ENCODE results near the gene NAB2.

Gene NAB2

DNA sequence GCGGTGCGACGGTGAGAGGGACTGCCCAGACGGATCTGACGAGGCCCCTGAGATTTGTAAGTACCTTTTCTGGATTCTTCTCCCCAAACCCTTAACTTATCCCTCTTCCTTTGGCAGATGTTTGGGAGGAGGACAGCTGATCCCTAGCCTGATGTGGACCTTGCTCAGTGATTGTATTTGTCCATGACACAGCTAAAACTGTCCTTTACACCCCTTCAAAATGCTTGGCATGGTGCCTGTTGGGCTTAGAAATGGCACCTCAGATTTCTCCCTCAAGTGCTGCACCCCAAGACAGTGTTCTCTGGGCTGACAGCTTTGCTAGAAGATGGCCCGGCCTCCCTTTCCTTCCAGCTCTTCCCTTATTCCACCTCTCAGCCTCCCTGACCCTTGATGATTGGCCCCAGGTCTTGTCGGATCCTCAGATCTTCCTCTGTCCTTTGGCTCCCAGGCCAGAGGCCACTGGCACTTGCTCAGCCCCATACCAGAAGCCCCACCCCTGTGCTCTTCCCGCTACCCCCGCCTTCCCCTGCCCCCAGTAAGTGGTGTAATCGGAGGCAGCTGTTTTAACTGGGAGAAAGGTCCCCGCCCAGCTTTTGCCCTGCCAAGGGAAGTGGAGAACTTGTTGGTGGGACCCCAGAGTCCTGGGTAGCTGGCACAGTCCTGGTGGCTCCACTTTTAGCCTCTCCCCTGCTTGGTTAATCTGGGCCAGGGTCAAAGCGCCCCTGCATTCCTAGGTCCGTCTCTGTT is 49.8 kb downstream of the NAB2 start:
- FAIRE-seq, result no peak

DNA sequence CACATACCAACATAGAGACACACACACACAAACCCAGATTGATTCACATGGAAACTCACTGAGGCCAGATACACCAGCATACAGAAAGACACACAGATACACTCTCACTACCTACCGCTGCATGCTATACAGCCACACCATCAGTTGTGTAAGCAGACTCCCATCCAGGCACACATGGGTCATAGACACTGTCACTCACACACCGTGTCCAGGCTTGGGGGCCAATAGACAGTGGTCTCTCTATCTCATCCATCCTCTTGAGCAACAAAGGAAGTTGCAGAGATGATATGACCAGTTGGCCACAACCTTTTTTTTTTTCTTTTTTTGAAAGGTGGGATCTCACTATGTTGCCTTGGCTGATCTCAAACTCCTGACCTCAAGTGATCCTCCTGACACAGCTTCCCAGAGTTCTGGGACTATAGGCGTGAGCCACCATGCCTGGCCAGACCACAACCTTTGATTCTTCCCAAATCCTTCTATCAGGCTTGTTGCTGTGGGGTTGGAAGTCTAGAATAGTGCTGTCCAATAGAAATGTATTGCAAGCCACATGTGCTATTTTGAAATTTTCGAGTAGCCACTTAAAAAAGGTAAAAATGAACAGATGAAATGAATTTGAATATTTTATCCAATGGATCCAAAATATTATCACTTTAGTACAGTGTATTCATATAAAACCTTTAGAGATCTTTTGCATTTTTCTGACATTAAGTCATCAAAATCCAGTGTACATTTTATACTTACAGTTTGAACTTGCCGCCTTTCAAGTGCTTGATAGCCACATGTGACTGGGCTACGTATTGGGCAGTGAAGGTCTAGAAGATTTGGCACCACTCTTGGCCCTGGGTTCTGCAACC is 51.1 kb downstream of the NAB2 start:
- no peak for FAIRE-seq

DNA sequence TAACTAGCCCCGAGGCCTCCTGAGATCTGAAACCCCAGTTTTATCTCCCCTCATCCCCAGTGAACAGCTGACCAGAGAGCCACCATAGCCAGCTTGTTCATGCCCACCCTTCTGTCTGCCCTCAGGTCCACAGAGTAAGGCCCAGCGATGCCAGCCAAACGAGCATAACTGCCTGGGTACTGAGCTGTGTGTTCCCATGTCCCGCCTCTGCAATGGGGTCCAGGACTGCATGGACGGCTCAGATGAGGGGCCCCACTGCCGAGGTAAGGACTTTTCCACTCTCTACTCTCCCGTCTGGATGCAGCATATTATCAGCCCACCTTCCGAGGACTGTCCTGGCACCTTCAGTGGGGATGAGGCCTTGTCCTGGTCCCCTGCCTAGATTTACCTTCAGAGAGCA is 52.3 kb downstream of the NAB2 start:
- no peak for FAIRE-seq

DNA sequence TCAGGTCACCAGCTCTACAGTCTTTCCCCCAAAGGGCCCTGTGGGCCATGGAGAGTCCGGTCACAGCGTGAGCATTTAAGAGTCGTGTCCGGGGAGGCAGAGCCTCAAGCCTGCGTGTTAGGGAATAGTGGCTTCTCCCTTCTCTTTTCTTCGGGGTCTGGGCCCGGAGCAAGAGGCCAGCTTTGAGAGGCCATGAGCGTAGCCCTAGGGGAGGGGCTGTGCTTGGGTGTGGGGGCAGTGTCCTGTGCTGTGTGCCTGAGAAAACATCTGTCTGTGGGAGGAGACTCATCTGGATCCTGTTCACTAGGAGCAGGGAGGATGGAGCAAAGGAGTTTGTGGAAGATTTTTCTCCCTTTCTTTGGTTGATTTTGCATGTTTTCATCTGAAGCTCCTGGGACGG is 53.2 kb downstream of the NAB2 start:
- no peak for FAIRE-seq

DNA sequence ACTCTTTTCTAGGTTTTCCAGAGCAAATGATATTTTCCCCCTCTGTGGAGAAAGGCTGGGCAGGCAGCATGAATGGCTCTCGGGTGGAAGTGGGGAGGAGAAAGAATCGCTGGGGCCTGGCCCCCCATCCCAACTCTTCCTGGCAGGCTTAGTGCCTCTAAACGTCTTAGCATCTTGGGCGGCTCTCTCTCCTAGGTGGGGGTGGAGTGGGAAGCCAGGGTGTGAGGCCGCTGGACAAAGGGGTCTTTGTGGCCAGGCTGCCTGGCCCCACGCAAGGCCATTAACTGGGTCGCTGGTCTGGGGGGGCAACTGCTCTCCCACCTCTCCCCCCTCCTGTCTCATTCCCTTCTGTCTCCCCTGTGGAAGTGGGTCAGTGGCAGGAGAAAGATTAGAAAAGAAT is 53.8 kb downstream of the NAB2 start:
- FAIRE-seq, result no peak

DNA sequence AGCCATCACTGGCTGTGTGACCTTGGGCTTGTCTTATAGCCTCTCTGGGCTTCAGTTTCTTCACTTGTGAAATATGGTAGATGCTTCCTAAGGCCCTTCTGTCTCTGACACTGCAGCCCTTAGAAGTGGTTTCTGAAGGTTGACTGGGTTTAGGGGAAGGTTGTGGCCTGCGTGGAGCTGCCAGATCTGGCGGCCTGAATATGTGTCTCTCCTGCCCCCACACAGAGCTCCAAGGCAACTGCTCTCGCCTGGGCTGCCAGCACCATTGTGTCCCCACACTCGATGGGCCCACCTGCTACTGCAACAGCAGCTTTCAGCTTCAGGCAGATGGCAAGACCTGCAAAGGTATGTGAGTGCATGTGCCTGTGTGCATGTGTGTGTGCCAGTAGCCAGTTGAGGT is 54.5 kb downstream of the NAB2 start:
- no peak for FAIRE-seq

Data from A204.1 (cell line).